Thyroid gland (tissue), 4 donors: ENCODE measurements around the gene RNASEH1. TPM values are rescaled to one million over a fixed set of nuclear protein-coding genes. Genes with fewer than 3 reads are reported as not detected.

Experiments used
- DNase-seq, 2 donors: peaks; one replicate each; pipeline ENCODE4 v3.0.0-alpha.2; 2019
- H3K27ac ChIP-seq, 3 donors: fragments of 200-600 bp; sonication (generic); 1 replicate in 2 of 3; 2 replicates in 1 of 3; pipeline ENCODE4 v1.5.1; 2016 to 2019; ENCODE audit warnings: mild to moderate bottlenecking in 1 of 3, moderate library complexity in 1 of 3
- H3K27me3 ChIP-seq: fragments of 200-600 bp; sonication (generic); one replicate; pipeline ENCODE4 v1.5.1; 2019
- H3K36me3 ChIP-seq, 2 donors: fragments of 200-600 bp; sonication (generic); one replicate each; pipeline ENCODE4 v1.5.1; 2016 to 2019
- H3K4me1 ChIP-seq, 2 donors: fragments of 200-600 bp; sonication (generic); one replicate each; pipeline ENCODE4 v1.5.1; 2017 to 2019
- H3K4me3 ChIP-seq, 3 donors: fragments of 200-600 bp; sonication (generic); replicated peaks in 1 of 3; 1 replicate in 2 of 3; 2 replicates in 1 of 3; pipeline ENCODE4 v1.5.1; 2016; ENCODE audit warnings: mild to moderate bottlenecking in 1 of 3
- H3K9me3 ChIP-seq: fragments of 200-600 bp; sonication (generic); one replicate; pipeline ENCODE4 v1.5.1; 2017
- POLR2A ChIP-seq, 2 donors: fragments of 450-650 bp; IDR thresholded peaks; one replicate each; pipeline ENCODE4 v1.6.1; 2017; ENCODE audit warnings: antibody characterized with exemption in 2 of 2, mild to moderate bottlenecking in 2 of 2, moderate library complexity in 1 of 2
- WGBS, 2 donors: methylation state at CpG; one replicate each; pipeline ENCODE4 v1.1.5; 2017; 5-methylcytosine and 5-hydroxymethylcytosine counted together
- intact Hi-C: fragments of 100-400 bp; cut with DNase I; formaldehyde crosslinking; loops from one replicate; pipeline ENCODE4 v1.15.1; 2023
- total RNA-seq, 4 donors: library from RNA; depleted of rRNA; stranded (reverse); fragments of >200 nt; gene quantifications; one replicate each; pipeline ENCODE4 v1.2.3, GENCODE V29; 2016
- TF ChIP-seq, protein P1 (sequence below), 6 experiments: fragments of 200-600 bp in 3 of 6; fragments of 450-650 bp in 3 of 6; sonication (generic) in 3 of 6; IDR thresholded peaks; one replicate each; pipeline ENCODE4 v1.5.1; 2016 to 2019; ENCODE audit warnings: antibody characterized with exemption in 6 of 6, mild to moderate bottlenecking in 2 of 6, inconsistent platforms in 1 of 6, moderate library complexity in 1 of 6

Gene RNASEH1
- total RNA-seq, 4 donors from 2014 or later: 13.3 to 23.1 (median 19.2) TPM

DNA sequence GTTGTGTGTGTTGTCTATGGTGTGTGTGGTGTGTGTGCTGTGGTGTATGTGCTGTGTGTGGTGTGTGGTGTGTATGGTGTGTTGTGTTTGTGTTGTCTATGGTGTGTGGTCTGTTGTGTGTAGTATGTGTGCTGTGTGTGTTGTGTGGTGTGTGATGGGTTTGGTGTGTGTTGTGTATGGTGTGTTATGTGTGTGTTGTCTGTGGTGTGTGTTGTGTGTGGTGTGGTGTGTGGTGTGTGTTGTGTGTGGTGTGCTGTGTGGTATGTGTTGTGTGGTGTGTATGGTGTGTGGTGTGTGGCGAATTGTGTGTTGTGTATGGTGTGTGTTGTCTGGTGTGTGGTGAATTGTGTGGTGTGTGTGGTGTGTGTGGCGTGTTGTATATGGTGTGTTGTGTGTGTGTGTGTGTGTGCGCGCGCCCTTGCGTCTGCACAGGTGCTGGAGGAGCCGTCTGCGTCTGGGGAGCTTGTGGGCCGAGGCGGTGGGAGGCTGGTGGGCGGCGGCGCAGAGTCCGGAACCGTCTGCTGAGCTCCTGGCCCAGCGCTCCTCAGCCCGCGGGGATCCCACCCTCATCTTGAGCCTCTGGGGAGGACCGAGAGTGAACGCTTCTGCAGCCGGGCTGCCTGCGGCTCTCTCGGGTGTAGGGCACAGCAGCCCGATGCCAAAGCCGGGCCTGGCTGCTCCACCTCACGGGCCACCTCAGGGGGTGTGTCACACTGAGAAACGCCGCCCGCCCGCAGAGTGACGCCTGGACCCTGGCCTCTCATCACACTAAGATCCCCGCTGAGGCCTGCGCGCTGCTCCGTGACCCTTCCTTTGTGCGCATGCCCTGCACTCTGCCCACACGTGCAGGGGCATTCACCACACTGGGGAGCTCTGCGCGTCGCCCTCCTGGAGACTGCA lies 30.0 kb downstream of the RNASEH1 start:
- H3K36me3 ChIP-seq: no peaks in the 10 kb centered on the region
- no peak for DNase-seq
- no peaks in the 10 kb centered on the region for H3K9me3 ChIP-seq
- peaks cover 13 to 15% of the 10 kb centered on the region in 2 donors for H3K4me1 ChIP-seq
- intact Hi-C loops: no loop called here
- H3K4me3 ChIP-seq: no peak overlapping the region
- no peaks in the 10 kb centered on the region for H3K27me3 ChIP-seq
- H3K27ac ChIP-seq: no peak overlapping the region
- 71 to 93% methylated on average over 29 to 35 of the region's 40 CpGs for WGBS, 2 donors
- no peak for TF ChIP-seq POLR2A (IDR thresholded peaks at IDR 0.05)

DNA sequence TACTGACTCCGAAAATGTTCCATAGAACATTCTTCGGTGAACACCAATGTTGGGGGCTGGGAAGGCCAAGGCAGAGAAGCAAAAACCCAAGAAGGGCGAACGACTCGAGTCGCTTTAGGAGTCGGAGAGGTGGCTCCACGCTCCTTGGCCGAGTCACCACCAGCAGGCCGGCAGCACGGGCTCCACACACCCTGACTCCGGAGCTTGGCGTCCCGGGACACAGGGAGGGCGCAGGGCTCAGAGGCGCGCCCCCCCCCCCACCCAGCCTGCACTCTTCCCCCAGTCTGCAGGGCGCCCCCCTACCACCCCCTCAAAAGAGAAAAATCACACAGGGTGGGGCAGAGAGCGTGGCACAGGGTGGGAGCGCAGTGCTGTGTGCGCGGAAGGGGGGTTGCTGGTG lies 31.3 kb downstream of the RNASEH1 start:
- H3K36me3 ChIP-seq: no peaks in the 10 kb centered on the region
- H3K4me3 ChIP-seq: no peak overlapping the region
- no peaks in the 10 kb centered on the region for H3K27me3 ChIP-seq
- no peak for TF ChIP-seq POLR2A (IDR thresholded peaks at IDR 0.05)
- TF ChIP-seq, protein P1, sequence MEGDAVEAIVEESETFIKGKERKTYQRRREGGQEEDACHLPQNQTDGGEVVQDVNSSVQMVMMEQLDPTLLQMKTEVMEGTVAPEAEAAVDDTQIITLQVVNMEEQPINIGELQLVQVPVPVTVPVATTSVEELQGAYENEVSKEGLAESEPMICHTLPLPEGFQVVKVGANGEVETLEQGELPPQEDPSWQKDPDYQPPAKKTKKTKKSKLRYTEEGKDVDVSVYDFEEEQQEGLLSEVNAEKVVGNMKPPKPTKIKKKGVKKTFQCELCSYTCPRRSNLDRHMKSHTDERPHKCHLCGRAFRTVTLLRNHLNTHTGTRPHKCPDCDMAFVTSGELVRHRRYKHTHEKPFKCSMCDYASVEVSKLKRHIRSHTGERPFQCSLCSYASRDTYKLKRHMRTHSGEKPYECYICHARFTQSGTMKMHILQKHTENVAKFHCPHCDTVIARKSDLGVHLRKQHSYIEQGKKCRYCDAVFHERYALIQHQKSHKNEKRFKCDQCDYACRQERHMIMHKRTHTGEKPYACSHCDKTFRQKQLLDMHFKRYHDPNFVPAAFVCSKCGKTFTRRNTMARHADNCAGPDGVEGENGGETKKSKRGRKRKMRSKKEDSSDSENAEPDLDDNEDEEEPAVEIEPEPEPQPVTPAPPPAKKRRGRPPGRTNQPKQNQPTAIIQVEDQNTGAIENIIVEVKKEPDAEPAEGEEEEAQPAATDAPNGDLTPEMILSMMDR (IDR thresholded peaks at IDR 0.05): no peak
- peaks cover 13 to 15% of the 10 kb centered on the region in 2 donors for H3K4me1 ChIP-seq
- DNase-seq: no peak
- intact Hi-C loops: no loop called here
- WGBS, 2 donors: 91% methylated on average over 17 to 22 of the region's 22 CpGs
- H3K9me3 ChIP-seq: no peaks in the 10 kb centered on the region
- no peak overlapping the region for H3K27ac ChIP-seq

DNA sequence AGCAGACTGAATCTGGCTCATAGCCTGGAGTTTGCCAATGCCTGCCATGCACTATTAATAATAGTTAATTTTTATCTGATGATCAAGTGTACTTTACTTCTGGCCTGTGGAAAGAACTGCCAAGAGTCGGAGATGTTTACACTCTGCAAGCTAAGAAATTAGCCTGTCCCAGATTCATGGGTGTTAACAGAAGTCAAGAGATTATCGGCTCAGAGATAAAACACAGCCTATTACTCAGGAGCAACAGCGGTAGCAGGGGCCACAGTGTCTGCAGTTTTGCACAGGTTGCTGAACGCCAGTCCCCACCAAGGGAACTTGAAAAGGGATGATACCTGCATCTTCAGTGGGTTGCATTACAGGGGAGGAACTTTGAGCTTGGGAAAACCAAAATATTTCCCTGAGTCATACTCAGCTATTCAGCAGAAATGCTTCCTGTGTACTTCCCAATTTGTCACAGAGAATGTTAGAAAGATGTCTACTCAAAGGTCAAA lies 34.5 kb downstream of the RNASEH1 start:
- Histone ChIP-seq H3K27ac (no peak overlapping the region), H3K9me3 (no peaks in the 10 kb centered on the region), H3K36me3 (no peaks in the 10 kb centered on the region), H3K4me3 (no peak overlapping the region), H3K4me1 (peaks cover 20 to 21% of the 10 kb centered on the region in 2 donors), H3K27me3 (no peaks in the 10 kb centered on the region)
- 69 to 70% methylated on average over 4 of the region's 4 CpGs for WGBS, 2 donors
- no peak for DNase-seq
- TF ChIP-seq, protein P1 (IDR thresholded peaks at IDR 0.05): no peak
- no peak for TF ChIP-seq POLR2A (IDR thresholded peaks at IDR 0.05)
- intact Hi-C loops: loop anchor here (5.0 kb wide), 1 partner anchor 39 kb away; no protein-coding TSS in a partner anchor

DNA sequence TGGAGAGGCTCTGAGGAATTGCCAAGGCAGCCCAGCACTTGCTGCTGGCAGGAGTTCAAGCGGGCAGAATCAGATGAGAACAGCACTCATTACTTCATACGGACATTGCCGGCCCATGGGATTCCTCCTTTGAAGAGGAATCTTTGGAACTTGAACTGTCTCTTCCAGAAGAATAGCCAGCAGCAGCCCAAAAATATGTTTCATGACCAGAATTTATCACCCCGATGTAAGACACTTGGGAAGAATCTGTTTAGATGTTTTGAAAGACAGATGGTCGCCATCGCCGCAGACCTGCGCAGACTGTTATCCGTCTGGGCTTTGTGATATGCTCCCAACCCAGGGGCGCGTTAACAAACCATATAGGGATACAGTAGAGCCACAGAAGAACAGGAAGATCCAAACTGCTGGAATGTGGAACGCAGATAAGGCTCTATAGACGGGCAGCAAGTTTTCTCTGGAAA lies 35.1 kb downstream of the RNASEH1 start:
- H3K9me3 ChIP-seq: no peaks in the 10 kb centered on the region
- DNase-seq: no peak
- H3K4me1 ChIP-seq: peaks cover 22 to 23% of the 10 kb centered on the region in 2 donors
- H3K4me3 ChIP-seq: no peak overlapping the region
- H3K27ac ChIP-seq: no peak overlapping the region
- WGBS, 2 donors: 81 to 83% methylated on average over 13 of the region's 13 CpGs
- TF ChIP-seq, protein P1 (IDR thresholded peaks at IDR 0.05): no peak
- no peaks in the 10 kb centered on the region for H3K27me3 ChIP-seq
- intact Hi-C loops: loop anchor here (5.0 kb wide), 1 partner anchor 39 kb away; no protein-coding TSS in a partner anchor
- no peaks in the 10 kb centered on the region for H3K36me3 ChIP-seq

DNA sequence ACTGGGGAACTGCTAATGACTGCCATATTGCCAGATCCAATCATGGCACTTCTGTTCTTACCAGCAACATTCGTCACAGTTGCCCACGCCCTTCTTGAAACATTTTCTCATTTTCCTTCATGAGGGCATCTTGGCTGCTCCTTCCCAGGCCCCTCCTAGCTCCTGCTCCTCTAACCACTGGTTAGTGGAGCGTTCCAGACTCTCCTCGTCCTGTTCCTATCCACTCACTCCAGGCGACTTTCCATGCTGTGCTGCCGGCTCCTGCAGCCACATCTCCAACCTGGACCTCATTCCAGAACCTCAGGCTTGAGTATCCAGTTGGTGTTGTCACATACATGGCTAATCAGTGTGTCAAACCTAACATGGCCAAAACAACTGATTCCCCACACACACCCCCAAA lies 37.5 kb downstream of the RNASEH1 start:
- Histone ChIP-seq H3K36me3 (no peaks in the 10 kb centered on the region), H3K27ac (no peak overlapping the region), H3K27me3 (no peaks in the 10 kb centered on the region), H3K4me1 (peaks cover 27 to 29% of the 10 kb centered on the region in 2 donors), H3K9me3 (no peaks in the 10 kb centered on the region), H3K4me3 (no peak overlapping the region)
- TF ChIP-seq, protein P1 (IDR thresholded peaks at IDR 0.05): no peak
- TF ChIP-seq POLR2A (IDR thresholded peaks at IDR 0.05): no peak
- no peak for DNase-seq
- intact Hi-C loops: loop anchor here (5.0 kb wide), 1 partner anchor 42 kb away; no protein-coding TSS in a partner anchor
- WGBS, 2 donors: 95% methylated on average over 6 of the region's 6 CpGs
